ENCODE measurements around the gene ARNT2.

The ARNT2 gene

DNA sequence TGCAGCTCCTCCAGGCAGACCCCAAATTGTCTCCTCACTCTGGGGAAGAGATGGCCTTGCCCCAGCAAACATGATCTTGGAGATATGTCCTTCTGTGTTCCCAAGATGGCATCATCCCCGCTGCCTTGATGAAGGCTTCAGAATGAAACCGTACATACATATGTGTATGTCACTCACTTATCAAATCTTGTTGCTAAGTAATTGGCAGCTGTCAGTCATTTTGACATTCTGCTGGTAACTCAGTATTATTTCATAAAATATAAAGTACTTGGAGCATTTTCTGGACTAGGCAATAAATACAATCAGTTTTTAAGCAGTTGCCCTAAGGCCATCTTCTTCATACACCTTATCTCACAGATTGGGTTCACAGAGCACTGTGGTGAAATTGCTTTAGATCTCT, 62.4 kb downstream of the ARNT2 start:
- DNase-seq (ENCODE audit: low read depth), result no peak

DNA sequence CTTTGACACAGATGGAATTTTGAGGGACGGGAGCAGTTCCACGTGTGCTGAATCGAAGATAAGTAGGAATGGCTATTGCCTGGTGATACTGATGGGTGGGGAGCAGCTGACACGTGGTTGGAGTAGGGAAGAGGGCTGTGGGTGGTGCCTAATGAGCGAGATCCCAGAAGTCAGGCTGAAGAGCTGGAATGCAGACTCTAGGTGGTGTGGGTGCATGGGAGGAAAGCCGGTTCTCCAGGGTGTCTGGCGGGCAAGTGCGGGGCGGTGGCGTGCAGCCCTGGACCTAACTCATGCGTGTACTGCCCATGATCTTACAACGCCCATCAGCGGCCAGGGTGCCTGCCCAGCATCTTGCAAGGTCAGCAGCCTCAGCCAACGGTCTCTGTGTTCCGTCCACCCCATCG, 63.1 kb downstream of the ARNT2 start:
- DNase-seq (ENCODE audit: low read depth), result no peak

DNA sequence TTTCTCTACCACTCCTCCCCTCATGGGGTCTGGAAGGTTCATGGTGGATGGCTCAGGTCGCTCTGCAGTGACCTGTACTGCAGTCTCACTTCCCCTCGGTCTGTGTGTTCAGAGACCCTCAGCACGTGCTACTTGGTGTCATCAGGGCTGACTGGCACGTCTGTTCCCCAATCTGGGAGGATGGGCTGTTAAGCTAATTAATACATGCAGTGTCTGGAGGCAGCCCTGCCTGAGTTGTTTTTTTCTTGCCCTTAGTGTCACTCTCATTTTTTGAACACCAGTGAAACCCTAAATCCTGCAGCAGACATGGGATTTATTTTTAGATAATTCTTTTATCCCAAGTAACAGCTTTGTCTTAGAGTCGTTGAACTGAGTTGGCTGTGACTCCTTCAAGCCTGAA, 64.6 kb downstream of the ARNT2 start:
- no peak for DNase-seq (ENCODE audit: low read depth)

DNA sequence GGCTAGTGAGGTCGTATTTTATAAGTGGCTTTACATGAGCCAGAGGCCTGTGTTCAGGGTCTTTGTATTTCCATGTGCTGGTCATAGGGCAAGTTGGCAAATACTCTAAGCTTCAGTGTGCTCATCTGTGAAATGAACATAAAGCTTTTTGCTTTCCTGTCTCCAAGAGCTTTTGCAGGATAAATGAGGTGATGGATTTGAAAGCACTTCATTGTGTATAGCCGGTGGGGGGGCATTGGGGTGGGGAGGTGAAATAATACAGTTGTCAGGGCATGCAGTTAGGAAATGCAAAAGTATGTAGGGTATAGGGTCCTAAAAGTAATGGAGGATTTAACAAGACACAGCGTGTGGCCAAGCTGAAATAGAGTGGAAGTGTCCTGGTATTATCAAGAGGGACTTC, 67.7 kb downstream of the ARNT2 start:
- no peak for DNase-seq (ENCODE audit: low read depth)

DNA sequence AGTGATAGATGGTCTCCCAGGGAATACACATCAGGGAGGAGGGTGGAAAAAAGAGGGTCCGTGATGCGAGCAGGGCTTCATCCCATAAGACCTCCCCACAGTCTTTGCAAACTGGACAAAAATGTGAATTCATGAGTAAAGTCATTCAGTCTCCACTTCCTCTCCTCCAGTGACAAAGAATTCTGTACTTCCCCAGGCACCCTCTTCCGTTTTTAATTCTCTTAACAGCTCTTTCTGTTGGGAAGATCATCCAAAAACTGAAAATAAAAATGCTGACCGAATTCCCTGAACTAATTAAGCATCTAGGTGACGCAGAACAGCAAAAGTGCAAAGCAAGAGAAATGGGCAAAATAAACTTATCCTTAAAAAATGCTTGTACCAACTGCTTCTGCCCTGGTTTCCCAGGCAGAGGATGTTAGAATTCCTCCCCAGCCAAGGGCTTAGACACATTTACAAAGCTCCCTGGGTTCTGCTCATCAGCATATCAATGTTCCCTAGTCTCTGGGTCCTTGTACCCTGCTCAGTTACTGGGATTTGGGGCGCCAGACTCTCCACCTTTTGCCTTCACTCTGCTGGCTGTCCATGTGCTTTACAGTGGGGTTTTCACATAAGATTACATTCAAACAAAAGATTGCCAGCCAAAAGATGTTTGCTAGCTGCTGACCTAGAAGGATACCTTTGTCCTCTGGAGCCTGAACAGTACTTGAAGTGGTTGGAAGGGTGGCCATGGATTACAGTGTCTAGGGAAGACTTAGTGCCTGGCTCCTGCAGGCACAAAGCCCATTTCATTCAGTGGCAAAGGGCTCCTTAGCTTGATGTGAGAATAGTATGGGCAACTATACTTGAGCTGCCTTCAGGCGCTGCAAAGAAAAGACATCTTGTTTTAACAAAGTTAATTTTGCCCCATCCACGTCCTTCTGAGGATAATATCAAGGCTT, 69.4 kb downstream of the ARNT2 start:
- no peak for DNase-seq (ENCODE audit: low read depth)

DNA sequence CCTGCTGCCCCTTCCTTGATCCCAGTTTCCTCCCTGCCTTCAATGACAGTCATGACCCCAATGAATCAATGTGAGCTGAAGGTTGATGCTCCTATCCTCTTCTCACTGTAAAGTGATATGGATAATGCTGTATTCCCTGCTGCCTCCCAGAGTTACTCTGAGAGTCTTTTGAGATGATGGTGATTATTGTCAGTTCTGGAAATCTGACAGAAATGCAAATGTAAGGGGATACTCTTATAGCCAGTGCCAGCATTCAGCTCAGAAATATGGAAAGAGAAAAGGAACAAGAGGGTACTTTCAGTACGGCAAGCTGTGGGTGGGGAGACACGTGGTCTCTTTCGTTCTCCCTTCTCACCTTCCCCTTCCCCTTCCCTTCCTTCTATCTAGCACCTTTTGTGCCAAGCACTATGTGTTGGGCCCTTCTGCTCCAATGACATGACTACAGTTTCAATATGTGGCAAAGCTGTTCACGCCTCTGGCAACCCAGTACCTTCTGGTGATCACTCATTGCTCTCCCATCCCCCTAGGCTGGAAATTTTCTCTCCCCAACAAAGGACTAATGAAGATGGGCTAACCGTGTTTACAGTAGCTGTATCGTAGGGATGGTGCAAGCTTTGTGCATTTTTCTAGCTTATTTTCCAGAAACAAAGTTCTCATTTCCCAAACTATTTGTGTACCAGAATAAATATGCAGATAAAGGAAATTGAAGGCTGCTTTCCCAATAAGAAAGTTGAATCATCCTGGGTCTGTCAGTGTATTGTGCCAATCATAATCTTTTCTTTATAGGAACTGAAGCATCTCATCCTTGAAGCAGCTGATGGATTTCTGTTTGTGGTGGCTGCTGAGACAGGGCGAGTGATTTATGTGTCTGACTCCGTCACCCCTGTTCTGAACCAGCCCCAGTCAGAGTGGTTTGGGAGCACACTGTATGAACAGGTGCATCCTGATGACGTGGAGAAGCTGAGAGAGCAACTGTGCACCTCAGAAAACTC, 70.3 kb downstream of the ARNT2 start:
- no peak for DNase-seq (ENCODE audit: low read depth)

DNA sequence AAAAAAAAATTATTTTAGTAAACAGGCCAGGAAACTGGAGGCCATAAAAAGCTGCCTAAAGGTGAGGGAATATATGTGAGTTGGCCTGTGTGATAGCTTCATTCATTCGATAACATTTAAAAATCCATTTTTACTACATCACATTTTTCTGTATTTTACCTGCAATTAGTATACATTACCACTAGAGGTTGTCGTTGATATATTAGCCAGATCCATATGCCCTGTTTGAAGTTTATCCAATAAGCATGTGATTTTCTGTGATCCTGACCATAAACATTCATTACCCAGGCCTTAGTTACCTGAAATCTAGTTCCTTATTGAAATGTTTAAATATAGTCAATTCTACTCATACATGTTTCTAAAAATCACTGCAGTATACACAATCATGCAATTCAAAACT, 71.4 kb downstream of the ARNT2 start:
- DNase-seq (ENCODE audit: low read depth), result no peak

DNA sequence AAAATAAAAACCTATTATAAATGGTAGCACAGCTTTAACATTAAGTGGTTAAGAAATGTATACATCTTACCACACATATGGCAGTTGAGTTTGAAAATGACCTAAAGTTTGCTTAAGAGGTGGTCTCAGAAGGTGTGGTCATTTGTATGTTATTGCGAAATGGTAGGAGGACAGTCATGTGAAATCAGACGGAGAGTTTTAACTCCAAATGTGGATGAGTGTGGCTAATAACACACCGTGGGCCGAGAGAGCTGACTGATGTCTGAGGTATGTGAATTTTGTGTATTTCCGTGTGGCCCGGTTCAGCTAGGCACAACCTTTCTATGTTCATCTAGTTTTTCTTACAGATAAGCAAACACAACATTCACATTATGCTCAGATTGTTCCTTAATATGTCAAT, 71.9 kb downstream of the ARNT2 start:
- no peak for DNase-seq (ENCODE audit: low read depth)

DNA sequence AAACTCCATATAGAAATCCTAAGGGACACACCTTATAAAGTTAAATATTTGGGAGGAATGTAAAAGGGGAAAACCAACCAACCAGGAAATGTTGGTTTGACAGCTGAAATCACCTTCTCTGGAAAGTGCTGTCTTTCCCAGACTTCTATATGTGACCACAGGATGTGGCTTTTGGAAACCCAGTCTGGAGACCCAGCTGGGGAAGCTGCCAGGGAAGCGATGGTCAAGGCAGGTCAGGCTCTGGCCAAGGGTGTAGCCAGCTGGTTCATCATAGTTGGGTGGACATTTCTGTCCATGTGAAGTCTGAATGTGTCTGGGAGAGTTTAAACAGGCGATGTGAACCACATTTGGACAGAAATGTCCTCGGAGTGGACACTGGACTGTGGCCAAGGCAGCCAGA, 73.9 kb downstream of the ARNT2 start:
- DNase-seq (ENCODE audit: low read depth), result no peak

DNA sequence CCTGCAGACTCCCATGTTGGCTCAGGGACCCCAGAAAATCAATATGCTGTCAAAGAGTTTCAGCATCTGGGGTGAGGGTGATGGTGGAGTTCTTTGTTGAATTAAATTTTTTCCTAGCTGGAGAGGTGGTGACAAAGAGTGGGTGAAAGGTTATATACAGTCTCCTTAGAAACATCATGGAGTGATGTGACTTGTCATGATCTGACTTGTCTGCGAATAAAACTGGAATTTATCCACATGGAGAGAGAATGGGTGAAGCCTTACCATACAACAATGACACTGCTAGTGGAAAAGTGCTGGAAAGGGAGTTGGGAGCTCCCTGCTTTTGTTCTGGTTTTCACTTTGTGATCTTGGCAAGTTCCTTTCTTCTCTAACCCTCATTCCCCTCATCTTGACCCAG, 75.0 kb downstream of the ARNT2 start:
- no peak for DNase-seq (ENCODE audit: low read depth)

DNA sequence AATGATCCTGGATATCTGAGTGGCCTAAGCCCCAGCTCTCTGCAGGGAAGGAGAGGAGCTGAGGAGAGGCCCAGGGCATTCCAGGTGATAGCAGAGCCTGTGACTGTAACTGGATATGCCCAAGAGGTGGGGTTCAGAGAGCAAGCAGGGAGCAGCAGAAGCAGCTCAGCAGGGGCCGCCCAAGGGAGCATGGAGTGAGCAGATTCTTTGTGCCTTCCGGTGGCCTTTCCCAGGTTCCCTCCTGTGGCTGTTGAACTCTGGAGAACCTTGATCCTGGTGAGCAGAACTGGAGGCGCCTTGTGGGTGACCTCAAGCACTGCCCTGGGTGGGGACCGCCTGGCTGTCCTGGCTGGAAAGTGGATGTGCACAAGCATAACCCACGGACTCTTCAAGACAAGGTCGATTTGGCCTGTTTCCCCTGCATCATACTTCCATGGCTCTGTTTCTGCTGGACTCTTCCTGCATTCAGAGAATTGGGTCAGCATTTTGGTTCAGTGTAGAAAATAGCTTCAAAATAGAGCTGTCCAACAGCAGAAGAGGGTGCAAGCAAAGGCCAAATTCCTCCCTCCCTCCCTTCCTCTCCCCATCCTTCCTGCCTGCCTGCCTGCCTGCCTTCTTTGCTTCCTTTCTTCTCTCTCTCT, 76.1 kb downstream of the ARNT2 start:
- no peak for DNase-seq (ENCODE audit: low read depth)

DNA sequence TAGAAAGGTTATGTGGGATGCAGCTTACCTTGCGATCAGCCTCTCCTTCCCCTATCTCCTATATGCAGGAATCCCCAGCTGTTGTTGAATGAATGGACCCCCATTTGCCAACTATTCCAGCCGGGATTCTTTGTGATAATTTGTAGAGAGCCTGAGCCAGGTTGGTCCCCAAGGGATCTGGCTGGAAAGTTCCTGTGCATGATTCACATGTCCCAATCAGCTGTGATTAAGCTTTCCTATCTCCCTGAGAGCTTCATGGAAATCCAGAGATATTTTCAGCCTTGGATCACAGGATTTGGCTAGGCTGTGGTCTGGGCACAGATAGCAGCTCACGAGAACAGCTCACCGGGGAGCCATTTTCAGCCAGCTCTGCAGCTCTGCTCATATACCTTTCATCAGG, 76.7 kb downstream of the ARNT2 start:
- DNase-seq (ENCODE audit: low read depth), result no peak

DNA sequence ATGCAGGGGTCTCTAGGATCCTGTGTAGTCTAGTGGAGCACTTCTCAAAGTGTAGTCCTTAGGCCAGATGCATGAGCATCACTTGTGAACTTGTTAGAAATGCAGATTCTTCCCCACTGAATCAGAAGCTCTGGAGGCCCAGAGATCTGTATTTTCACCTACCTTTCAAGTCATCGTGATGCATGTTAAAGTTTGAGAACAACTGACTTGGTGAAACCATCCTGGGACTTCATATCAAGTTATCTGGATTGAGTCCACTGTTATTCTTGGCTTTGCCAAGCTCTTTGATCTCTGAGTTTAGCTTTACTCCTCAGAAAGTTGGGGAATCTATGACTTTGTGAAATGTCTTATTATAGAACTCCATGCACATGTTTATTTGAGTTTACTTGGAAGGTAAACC, 78.5 kb downstream of the ARNT2 start:
- DNase-seq (ENCODE audit: low read depth), result no peak

DNA sequence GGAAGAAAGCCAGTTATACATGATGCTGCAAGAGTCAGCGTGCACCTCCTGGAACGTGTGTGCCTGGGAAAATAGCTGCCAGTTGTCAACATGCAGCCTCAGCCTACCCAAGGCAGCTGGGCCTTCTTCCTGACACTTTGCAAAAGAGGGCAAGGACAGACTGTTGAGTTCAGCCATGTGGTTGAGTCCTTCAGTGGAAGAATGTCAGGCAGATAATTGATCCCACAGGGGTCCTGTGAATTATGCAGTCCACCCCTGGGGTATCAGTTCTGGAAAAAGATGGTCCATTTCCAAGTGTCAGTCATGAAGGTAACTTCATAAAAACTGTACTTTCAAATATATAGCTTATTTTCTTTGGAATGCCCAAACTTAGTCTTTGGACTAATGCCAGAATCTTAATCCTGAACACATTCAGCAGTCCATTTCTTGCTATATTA, 79.6 kb downstream of the ARNT2 start:
- DNase-seq (ENCODE audit: low read depth), result no peak

DNA sequence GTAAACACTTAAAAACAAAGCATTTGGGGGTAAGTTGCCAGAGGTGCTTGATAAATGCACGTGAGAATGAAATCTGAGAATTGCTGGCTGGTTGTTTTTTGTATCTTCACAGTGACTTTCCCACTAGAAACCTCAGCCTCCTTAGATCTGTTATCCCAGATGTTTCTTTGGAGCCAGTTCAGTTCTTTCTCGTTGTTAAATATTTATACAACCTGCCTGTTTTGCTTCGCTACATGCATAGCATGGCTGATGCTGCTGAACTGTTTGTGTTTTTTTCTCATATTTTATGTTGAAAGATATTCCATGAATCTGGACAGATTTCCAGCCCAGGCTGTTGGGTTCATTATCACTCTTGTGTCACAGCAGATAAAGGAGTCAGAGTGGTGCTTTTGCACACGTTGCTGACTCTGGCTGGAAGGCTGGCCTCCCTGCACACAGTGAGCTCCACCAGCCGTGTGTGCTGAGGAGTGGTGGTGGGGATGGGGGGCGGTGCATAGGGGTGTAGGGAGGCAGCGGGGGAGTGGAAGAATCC, 80.2 kb downstream of the ARNT2 start:
- DNase-seq (ENCODE audit: low read depth), result no peak

DNA sequence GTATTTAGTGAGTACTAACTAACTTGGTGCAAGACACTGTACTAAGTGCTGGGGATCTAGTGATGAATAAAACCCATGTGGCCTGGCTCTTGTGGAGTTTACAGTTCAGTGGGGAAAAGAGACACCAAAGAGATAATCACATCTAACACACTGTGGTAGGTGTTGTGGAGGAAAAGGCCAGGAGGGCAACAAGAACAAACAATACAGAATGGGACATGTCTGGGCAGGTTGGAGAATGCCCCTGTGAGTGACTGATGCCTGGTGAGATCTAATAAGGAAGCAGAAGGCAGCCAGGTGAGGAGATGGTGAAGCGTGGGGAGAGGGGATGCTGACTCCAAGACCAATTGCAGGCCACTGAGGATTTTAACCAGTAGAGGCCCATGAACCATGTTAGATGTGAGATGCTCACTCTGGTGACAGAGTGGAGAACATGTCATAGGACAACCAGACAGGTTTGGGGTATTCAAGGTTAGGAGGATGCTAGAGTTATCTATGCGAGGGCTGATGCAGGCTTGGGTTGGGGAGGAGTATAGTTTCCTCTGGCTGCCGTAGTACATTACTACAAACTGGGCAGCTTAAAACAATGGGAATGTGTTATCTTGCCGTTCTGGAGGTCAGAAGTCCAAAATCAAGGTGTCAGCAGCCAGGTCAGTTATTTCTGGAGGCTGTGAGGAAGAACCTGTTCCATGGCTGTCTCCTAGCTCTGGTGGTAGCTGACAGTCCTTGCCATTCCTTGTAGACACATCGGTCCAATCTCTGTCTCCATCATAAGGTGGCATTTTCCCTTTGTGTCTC, 81.4 kb downstream of the ARNT2 start:
- no peak for DNase-seq (ENCODE audit: low read depth)

DNA sequence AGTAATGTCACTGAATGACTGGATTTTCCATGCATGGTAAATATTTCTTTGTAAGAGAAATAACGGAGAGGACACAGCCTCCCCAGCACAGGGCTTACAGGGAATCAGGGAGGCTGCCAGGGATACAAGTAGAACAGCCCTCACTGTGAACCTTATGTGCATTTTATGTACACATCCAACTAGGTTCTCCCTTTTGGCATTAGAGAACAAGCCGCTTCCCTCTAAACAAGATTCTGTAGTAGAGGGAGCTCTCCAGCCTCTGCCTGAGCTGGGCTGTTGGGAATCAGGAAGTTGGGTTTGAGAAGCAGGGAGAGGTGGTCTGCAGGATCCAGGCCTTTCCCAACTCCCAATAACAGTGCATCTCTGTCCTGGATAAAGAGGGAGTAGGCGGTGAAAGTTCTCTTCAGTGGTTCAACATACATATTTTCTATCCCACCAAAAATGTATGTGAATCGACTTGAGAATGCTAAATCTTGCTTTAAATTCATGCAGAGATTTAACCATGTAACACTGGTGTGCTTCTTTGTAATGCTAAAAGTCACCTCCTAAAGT, 83.7 kb downstream of the ARNT2 start:
- DNase-seq (ENCODE audit: low read depth), result no peak

DNA sequence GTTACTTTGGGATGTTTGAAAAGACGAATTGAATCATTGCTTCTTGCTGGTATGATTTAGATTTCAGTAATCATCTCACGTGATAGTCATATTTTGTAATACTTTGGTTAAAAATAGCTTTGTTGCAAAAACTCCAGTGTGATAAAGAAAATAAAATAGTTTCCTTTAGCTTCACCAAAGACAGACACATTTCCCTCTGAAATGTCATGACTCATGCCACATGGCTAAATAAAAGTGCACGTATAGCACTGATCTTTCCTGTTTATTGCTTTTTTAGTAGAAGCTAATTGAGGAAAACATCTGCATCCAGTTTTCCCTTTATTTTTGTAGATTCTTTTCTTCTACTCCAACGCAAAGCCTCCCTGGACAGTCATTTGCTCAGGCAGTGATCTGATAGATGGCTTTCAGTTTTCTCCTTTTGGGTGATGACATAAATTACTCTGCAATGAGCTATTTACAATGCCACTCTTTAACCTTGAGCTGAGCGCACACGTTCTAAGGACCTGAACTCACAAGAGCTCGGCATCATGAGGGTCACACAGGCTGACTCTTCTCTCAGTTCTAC, 84.9 kb downstream of the ARNT2 start:
- no peak for DNase-seq (ENCODE audit: low read depth)

DNA sequence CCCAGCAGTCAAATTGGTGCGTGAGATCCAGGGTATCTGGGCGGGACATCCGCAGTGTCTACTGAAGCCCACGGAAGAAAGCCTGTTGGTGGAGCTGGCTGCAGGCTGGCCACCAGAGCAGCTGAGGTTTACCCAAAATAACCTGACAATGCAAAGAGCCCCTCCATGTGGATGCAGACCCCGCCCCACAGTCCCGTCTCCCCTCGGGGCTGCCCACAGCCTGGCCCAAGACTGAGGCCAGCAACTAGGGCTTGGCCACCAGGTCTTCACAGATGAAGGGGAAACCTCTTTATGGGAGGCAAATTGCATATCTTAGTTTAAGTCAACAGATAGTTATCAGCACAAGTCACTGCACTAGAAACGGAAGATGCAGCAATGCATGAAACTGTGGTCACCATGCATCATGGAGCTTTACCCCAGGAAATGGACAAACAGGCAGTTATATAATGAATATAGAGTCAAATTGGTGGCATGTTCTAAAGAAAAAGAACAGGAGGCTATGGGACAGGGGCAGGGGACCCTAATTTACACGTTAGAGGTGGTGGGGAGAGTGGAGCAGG, 86.3 kb downstream of the ARNT2 start:
- DNase-seq (ENCODE audit: low read depth), result no peak

DNA sequence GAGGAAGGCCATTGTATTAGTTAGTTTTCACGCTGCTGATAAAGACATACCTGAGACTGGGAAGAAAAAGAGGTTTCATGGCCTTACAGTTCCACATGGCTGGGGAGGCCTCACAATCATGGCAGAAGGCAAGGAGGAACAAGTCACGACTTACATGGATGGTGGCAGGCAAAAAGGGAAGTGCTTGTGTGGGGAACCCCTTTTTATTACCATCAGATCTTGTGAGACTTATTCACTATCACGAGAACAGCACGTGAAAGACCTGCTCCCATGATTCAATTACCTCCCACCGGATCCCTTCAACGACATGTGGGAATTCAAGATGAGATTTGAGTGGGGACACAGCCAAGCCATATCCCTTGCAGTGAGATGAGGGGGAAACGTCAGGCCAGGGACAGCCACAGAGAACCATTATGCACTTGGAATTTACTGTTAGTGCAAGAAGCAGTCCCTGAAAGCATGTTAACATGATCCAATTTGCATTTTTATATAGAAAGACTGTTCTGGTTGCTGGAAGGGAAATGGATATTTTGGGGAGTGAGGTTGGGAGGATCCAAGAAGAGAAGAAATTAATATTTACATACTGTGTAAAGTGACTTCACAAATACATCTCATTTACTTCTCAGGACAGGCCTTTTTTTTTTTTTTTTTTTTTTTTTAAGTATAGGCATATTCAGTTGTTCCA, 87.1 kb downstream of the ARNT2 start:
- no peak for DNase-seq (ENCODE audit: low read depth)

Measured in activated T-helper 1 cell treated with Interleukin-2 at 50 U/mL for 16 hours (primary cell).